Fibroblast of lung (primary cell): ENCODE results near the gene NSDHL. TPM values are rescaled to one million over a fixed set of nuclear protein-coding genes. Genes with fewer than 3 reads are reported as not detected.
A peak's percentile ranks its signal among the peaks of the same experiment; 100 is the strongest.

ENCODE experiments used
- DNase-seq, 2 donors: peaks; one replicate each; pipeline versions ENCODE4 v3.0.0 to v3.0.0-alpha.2; 2010; ENCODE audit warnings: low read depth in 2 of 2
- H2AFZ ChIP-seq: 2 replicates; pipeline ENCODE4 v1.5.1; 2012; ENCODE audit warnings: low read length, control low read depth, inconsistent platforms
- H3K27ac ChIP-seq: 2 replicates; pipeline ENCODE4 v1.5.1; 2011; ENCODE audit warnings: low read length, control low read depth; ENCODE audit not compliant: insufficient read depth
- H3K27me3 ChIP-seq: 2 replicates; pipeline ENCODE4 v1.5.1; 2011; ENCODE audit warnings: mild to moderate bottlenecking, low read length; ENCODE audit not compliant: control insufficient read depth, insufficient read depth
- H3K36me3 ChIP-seq: 2 replicates; pipeline ENCODE4 v1.5.1; 2011; ENCODE audit warnings: low read length; ENCODE audit not compliant: control insufficient read depth, insufficient read depth
- H3K4me1 ChIP-seq: 2 replicates; pipeline ENCODE4 v1.5.1; 2011; ENCODE audit warnings: low read length; ENCODE audit not compliant: control insufficient read depth, insufficient read depth; ENCODE audit errors: extremely low read depth
- H3K4me2 ChIP-seq: 2 replicates; pipeline ENCODE4 v1.5.1; 2011; ENCODE audit warnings: low read length, control low read depth; ENCODE audit not compliant: insufficient read depth; ENCODE audit errors: extremely low read depth
- H3K4me3 ChIP-seq, 4 experiments: fragments of 200-600 bp in 1 of 4; sonication (generic) in 1 of 4; replicated peaks in 1 of 4; 2 replicates each; pipeline ENCODE4 v1.5.1; 2011 to 2016; ENCODE audit warnings: low read length in 4 of 4, low read depth in 3 of 4, mild to moderate bottlenecking in 3 of 4, control low read depth in 2 of 4, inconsistent platforms in 1 of 4, mixed read lengths in 1 of 4; ENCODE audit not compliant: insufficient read depth in 1 of 4; ENCODE audit errors: control extremely low read depth in 1 of 4
- H3K79me2 ChIP-seq: 2 replicates; pipeline ENCODE4 v1.5.1; 2012; ENCODE audit warnings: mild to moderate bottlenecking, low read length, inconsistent platforms; ENCODE audit not compliant: control insufficient read depth, insufficient read depth
- H3K9ac ChIP-seq: 2 replicates; pipeline ENCODE4 v1.5.1; 2011; ENCODE audit warnings: mild to moderate bottlenecking, low read length, control low read depth; ENCODE audit not compliant: insufficient read depth
- H3K9me3 ChIP-seq: 2 replicates; pipeline ENCODE4 v1.5.1; 2012; ENCODE audit warnings: low read depth, low read length; ENCODE audit not compliant: control insufficient read depth, insufficient read depth
- H4K20me1 ChIP-seq: 2 replicates; pipeline ENCODE4 v1.5.1; 2011; ENCODE audit warnings: low read length; ENCODE audit not compliant: control insufficient read depth, insufficient read depth; ENCODE audit errors: extremely low read depth
- CTCF ChIP-seq, 2 donors: IDR thresholded peaks in 1 of 2; conservative IDR thresholded peaks in 1 of 2; 1 replicate in 1 of 2; 2 replicates in 1 of 2; pipeline ENCODE4 v1.5.1; 2011 to 2012; ENCODE audit warnings: low read length in 2 of 2, control low read depth in 1 of 2, inconsistent platforms in 1 of 2, low read depth in 1 of 2, mild to moderate bottlenecking in 1 of 2
- EZH2 ChIP-seq: IDR thresholded peaks from 2 replicates; pipeline ENCODE4 v1.5.1; 2012; ENCODE audit warnings: low read length, control low read depth, mild to moderate bottlenecking; ENCODE audit errors: missing control alignments
- polyA plus RNA-seq, 2 donors: library from polyadenylated mRNA; depleted of rRNA in 1 of 2; stranded (reverse) in 1 of 2; unstranded in 1 of 2; fragments of >200 nt; gene quantifications; 2 replicates each; pipeline ENCODE4 v1.2.1, GENCODE V29; 2011 to 2012; ENCODE audit warnings: missing spikeins in 1 of 2
- total RNA-seq: library from RNA; depleted of rRNA; stranded (reverse); fragments of >200 nt; gene quantifications from 2 replicates; pipeline ENCODE4 v1.2.1, GENCODE V29; 2014

NSDHL gene
- total and polyA plus RNA-seq, 2 donors (not counting 1 experiment from before 2014, with no cell fraction given): 32.2 to 43.5 TPM

DNA sequence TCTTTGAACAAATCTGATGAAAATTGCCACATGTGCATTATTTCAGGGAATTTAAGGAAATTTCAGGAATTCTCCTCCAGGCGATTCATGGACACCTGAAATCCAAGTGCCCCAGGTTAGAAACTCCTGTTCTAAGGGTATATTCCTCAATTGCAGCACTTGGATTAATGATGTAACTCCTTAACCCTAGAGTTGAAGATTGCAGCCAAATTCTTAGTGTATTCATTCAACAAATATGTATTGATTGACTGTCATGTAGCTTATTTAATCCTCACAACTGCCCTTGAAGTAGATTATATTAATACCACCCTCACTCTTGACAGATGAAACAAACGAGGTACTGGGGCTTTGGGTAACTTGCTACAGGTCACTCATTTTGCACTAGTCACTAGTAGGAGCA lies 11.6 kb upstream of the NSDHL start:
- Histone ChIP-seq H3K79me2 (no peaks in the 10 kb centered on the region), H3K4me1 (no peaks in the 10 kb centered on the region)

DNA sequence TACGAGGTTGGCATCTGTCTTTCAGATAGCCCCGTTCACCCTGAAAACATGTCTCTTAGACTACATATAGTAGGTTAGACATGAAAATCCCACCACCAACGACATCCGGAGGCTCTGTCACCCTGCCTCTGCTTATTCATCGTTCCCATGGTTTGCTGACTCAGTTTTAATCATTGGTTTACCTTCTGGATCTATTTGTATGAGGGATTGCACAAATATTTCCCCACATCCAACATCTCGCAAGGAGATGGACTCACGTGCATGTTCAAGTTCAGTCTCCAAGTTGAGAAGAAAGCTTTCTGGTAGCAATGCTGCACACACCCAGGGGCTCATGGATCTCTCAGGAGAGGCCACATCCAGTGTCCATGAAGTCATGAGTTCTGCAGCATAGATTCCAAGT lies 11.1 kb upstream of the NSDHL start:
- Histone ChIP-seq H3K9ac (no peak overlapping the region), H3K4me3 (no peak overlapping the region), H3K9me3 (no peaks in the 10 kb centered on the region), H3K79me2 (no peaks in the 10 kb centered on the region), H4K20me1 (no peaks in the 10 kb centered on the region), H3K36me3 (no peaks in the 10 kb centered on the region), H3K27me3 (no peaks in the 10 kb centered on the region), H3K4me2 (peak overlapping the region; percentile 5), H3K27ac (peak overlapping the region; percentile 16), H3K4me1 (no peaks in the 10 kb centered on the region), H2AFZ (no peak overlapping the region)
- TF ChIP-seq CTCF (conservative IDR thresholded peaks at IDR 0.05 in 1 of 2, IDR thresholded peaks at IDR 0.05 in 1 of 2; ENCODE audit: low read depth in 1 of 2, low read length in 2 of 2): no peak
- TF ChIP-seq EZH2: no peak
- DNase-seq: peak; percentile 32 to 38

More for the DNA sequence above, 11.6 kb upstream of the NSDHL start:
- Histone ChIP-seq H3K27ac (peak overlapping the region; percentile 16), H3K4me3 (no peak overlapping the region), H2AFZ (no peak overlapping the region), H4K20me1 (no peaks in the 10 kb centered on the region), H3K27me3 (no peaks in the 10 kb centered on the region), H3K4me2 (peak overlapping the region; percentile 5), H3K36me3 (no peaks in the 10 kb centered on the region), H3K9me3 (no peaks in the 10 kb centered on the region), H3K9ac (no peak overlapping the region)
- no peak for TF ChIP-seq CTCF (conservative IDR thresholded peaks at IDR 0.05 in 1 of 2, IDR thresholded peaks at IDR 0.05 in 1 of 2; ENCODE audit: low read depth in 1 of 2, low read length in 2 of 2)
- TF ChIP-seq EZH2: no peak
- peak in 1 of 2 donors; percentile 24 for DNase-seq

GRCh38 chrX:152821145-152821765 lies 9.6 kb upstream of the NSDHL start:
- no peaks in the 10 kb centered on the region for H4K20me1 ChIP-seq
- H3K9me3 ChIP-seq: no peaks in the 10 kb centered on the region
- no peak overlapping the region for H3K4me2 ChIP-seq
- no peak overlapping the region for H2AFZ ChIP-seq
- H3K36me3 ChIP-seq: no peaks in the 10 kb centered on the region
- no peak overlapping the region for H3K27ac ChIP-seq
- H3K79me2 ChIP-seq: no peaks in the 10 kb centered on the region
- DNase-seq: peak; percentile 11 to 25
- H3K9ac ChIP-seq: no peak overlapping the region
- H3K4me1 ChIP-seq: no peaks in the 10 kb centered on the region
- TF ChIP-seq EZH2: no peak
- peak; percentile 35 to 52 for TF ChIP-seq CTCF (conservative IDR thresholded peaks at IDR 0.05 in 1 of 2, IDR thresholded peaks at IDR 0.05 in 1 of 2; ENCODE audit: low read depth in 1 of 2, low read length in 2 of 2)
- H3K27me3 ChIP-seq: no peaks in the 10 kb centered on the region
- H3K4me3 ChIP-seq: no peak overlapping the region
